CD8-positive, alpha-beta memory T cell (primary cell): ENCODE measurements around the gene OSBPL3. TPM values are rescaled to one million over a fixed set of nuclear protein-coding genes. Genes with fewer than 3 reads are reported as not detected.
A peak's percentile ranks its signal among the peaks of the same experiment; 100 is the strongest.

ENCODE experiments used
- CTCF ChIA-PET: fragments of 350-600 bp; sonication (Branson Sonifier 250); formaldehyde crosslinking; loops from one replicate; lab custom pipeline; 2021; ENCODE audit warnings: antibody characterized with exemption; lab: Charles Lee
- POLR2A ChIA-PET: fragments of 350-600 bp; sonication (Branson Sonifier 250); formaldehyde crosslinking; loops from one replicate; lab custom pipeline; 2021; ENCODE audit warnings: antibody characterized with exemption; lab: Charles Lee
- DNase-seq, 5 donors: peaks; one replicate each; pipeline versions ENCODE4 v3.0.0 to v3.0.0-alpha.2; 2020 to 2022; ENCODE audit warnings: mixed read lengths in 1 of 5
- H3K27ac ChIP-seq: one replicate; pipeline ENCODE4 v1.7.0; 2013; ENCODE audit warnings: low read depth, mild to moderate bottlenecking, low read length, moderate library complexity
- H3K27me3 ChIP-seq: 2 replicates; pipeline ENCODE4 v1.7.0; 2013; ENCODE audit warnings: low read length, mild to moderate bottlenecking; ENCODE audit not compliant: insufficient read depth, poor library complexity, severe bottlenecking
- H3K36me3 ChIP-seq: 2 replicates; pipeline ENCODE4 v1.7.0; 2013; ENCODE audit warnings: mild to moderate bottlenecking, low read length, moderate library complexity; ENCODE audit not compliant: insufficient read depth
- H3K4me1 ChIP-seq: 2 replicates; pipeline ENCODE4 v1.7.0; 2013; ENCODE audit warnings: mild to moderate bottlenecking, low read length, moderate library complexity; ENCODE audit not compliant: insufficient read depth
- H3K4me3 ChIP-seq: 2 replicates; pipeline ENCODE4 v1.7.0; 2013; ENCODE audit warnings: mild to moderate bottlenecking, low read length
- H3K9me3 ChIP-seq: 2 replicates; pipeline ENCODE4 v1.7.0; 2013; ENCODE audit warnings: mild to moderate bottlenecking, low read length
- H3K27ac Mint-ChIP-seq, 8 donors: one replicate each; pipeline ENCODE4 v1.8.0; 2020 to 2021; ENCODE audit warnings: mixed read lengths in 8 of 8, mild to moderate bottlenecking in 6 of 8, inconsistent platforms in 3 of 8, moderate library complexity in 3 of 8
- H3K27me3 Mint-ChIP-seq, 2 donors: one replicate each; pipeline ENCODE4 v1.8.0; 2020 to 2021; ENCODE audit warnings: mixed read lengths in 2 of 2, mild to moderate bottlenecking in 1 of 2, moderate library complexity in 1 of 2
- H3K36me3 Mint-ChIP-seq, 3 donors: one replicate each; pipeline ENCODE4 v1.8.0; 2020 to 2021; ENCODE audit warnings: mixed read lengths in 3 of 3, inconsistent platforms in 1 of 3, mild to moderate bottlenecking in 1 of 3
- H3K4me1 Mint-ChIP-seq, 3 donors: one replicate each; pipeline ENCODE4 v1.8.0; 2020 to 2021; ENCODE audit warnings: mixed read lengths in 3 of 3, inconsistent platforms in 1 of 3, mild to moderate bottlenecking in 1 of 3
- H3K4me3 Mint-ChIP-seq, 7 donors: one replicate each; pipeline ENCODE4 v1.8.0; 2020 to 2021; ENCODE audit warnings: mixed read lengths in 7 of 7, mild to moderate bottlenecking in 6 of 7, moderate library complexity in 4 of 7, inconsistent platforms in 2 of 7
- H3K9me3 Mint-ChIP-seq, 5 donors: one replicate each; pipeline ENCODE4 v1.8.0; 2020 to 2022; ENCODE audit warnings: mixed read lengths in 5 of 5, mild to moderate bottlenecking in 3 of 5, moderate library complexity in 2 of 5, inconsistent platforms in 1 of 5
- polyA plus RNA-seq: library from polyadenylated mRNA; unstranded; fragments of 300-500 nt; fragmentation: Illumina TruSeq; gene quantifications from one replicate; pipeline ENCODE4 v1.2.3, GENCODE V29; 2021
- total RNA-seq, 2 experiments: library from RNA; stranded (reverse); gene quantifications; one replicate each; pipeline ENCODE4 v1.2.3, GENCODE V29; 2021

Gene OSBPL3
- total and polyA plus RNA-seq, 3 experiments from 2014 or later, result 16.4 to 72.5 (median 71.7) TPM

GRCh38 chr7:24764011-24764410 lies 216.0 kb downstream of the OSBPL3 start:
- Mint-ChIP-seq H3K27me3 (peaks cover 26 to 66% of the 10 kb centered on the region in 2 donors), H3K36me3 (peaks cover 0 to 4% (median 0%) of the 10 kb centered on the region in 3 donors), H3K4me3 (no peak overlapping the region), H3K4me1 (no peaks in the 10 kb centered on the region), H3K9me3 (peaks cover 0 to 4% (median 3%) of the 10 kb centered on the region in 5 donors), H3K27ac (no peak overlapping the region)
- no peaks in the 10 kb centered on the region for H3K9me3 ChIP-seq
- CTCF ChIA-PET, result no interaction called here
- DNase-seq, result no peak
- H3K4me3 ChIP-seq, result no peak overlapping the region
- no peaks in the 10 kb centered on the region for H3K36me3 ChIP-seq
- H3K27me3 ChIP-seq, result peaks cover 15% of the 10 kb centered on the region
- H3K27ac ChIP-seq, result no peak overlapping the region
- H3K4me1 ChIP-seq, result no peaks in the 10 kb centered on the region
- POLR2A ChIA-PET, result no interaction called here

- POLR2A ChIA-PET, result no interaction called here
These were observed 216.6 kb downstream of the OSBPL3 start for GRCh38 chr7:24763303-24763901.

GRCh38 chr7:24762771-24763170 lies 217.2 kb downstream of the OSBPL3 start:
- H3K36me3 Mint-ChIP-seq, result no peaks in the 10 kb centered on the region

More at GRCh38 chr7:24763303-24763901, 216.6 kb downstream of the OSBPL3 start:
- Mint-ChIP-seq H3K27ac (no peak overlapping the region), H3K9me3 (peaks cover 0 to 4% (median 3%) of the 10 kb centered on the region in 5 donors), H3K4me1 (no peaks in the 10 kb centered on the region), H3K4me3 (no peak overlapping the region), H3K27me3 (peaks cover 32 to 71% of the 10 kb centered on the region in 2 donors), H3K36me3 (peaks cover 0 to 4% (median 0%) of the 10 kb centered on the region in 3 donors)
- DNase-seq, result no peak
- no peaks in the 10 kb centered on the region for H3K36me3 ChIP-seq
- H3K9me3 ChIP-seq, result no peaks in the 10 kb centered on the region
- CTCF ChIA-PET, result no interaction called here
- H3K27ac ChIP-seq, result no peak overlapping the region
- H3K27me3 ChIP-seq, result peaks cover 21% of the 10 kb centered on the region
- no peak overlapping the region for H3K4me3 ChIP-seq
- no peaks in the 10 kb centered on the region for H3K4me1 ChIP-seq

GRCh38 chr7:24760968-24761367 lies 219.0 kb downstream of the OSBPL3 start:
- POLR2A ChIA-PET, result no interaction called here
- no peaks in the 10 kb centered on the region for H3K9me3 ChIP-seq
- H3K4me1 ChIP-seq, result peaks cover 7% of the 10 kb centered on the region
- no peak overlapping the region for H3K27ac ChIP-seq
- H3K4me3 ChIP-seq, result no peak overlapping the region
- Mint-ChIP-seq H3K27ac (no peak overlapping the region), H3K4me3 (no peak overlapping the region), H3K9me3 (peaks cover 0 to 4% (median 3%) of the 10 kb centered on the region in 5 donors), H3K4me1 (peaks cover 11 to 14% (median 12%) of the 10 kb centered on the region in 3 donors), H3K36me3 (no peaks in the 10 kb centered on the region), H3K27me3 (peaks cover 45 to 73% of the 10 kb centered on the region in 2 donors)
- no peak for DNase-seq
- H3K27me3 ChIP-seq, result peaks cover 31% of the 10 kb centered on the region
- no peaks in the 10 kb centered on the region for H3K36me3 ChIP-seq
- CTCF ChIA-PET, result no interaction called here

More at GRCh38 chr7:24762771-24763170, 217.2 kb downstream of the OSBPL3 start:
- Mint-ChIP-seq H3K27me3 (peaks cover 34 to 71% of the 10 kb centered on the region in 2 donors), H3K4me1 (peaks cover 3 to 5% (median 4%) of the 10 kb centered on the region in 3 donors), H3K4me3 (peak overlapping the region in 1 of 7 donors; percentile 43), H3K9me3 (peaks cover 0 to 4% (median 3%) of the 10 kb centered on the region in 5 donors), H3K27ac (no peak overlapping the region)
- CTCF ChIA-PET, result no interaction called here
- no peak overlapping the region for H3K4me3 ChIP-seq
- no peak for DNase-seq
- no peaks in the 10 kb centered on the region for H3K4me1 ChIP-seq
- POLR2A ChIA-PET, result no interaction called here
- H3K36me3 ChIP-seq, result no peaks in the 10 kb centered on the region
- H3K27ac ChIP-seq, result no peak overlapping the region
- peaks cover 24% of the 10 kb centered on the region for H3K27me3 ChIP-seq
- no peaks in the 10 kb centered on the region for H3K9me3 ChIP-seq

DNA sequence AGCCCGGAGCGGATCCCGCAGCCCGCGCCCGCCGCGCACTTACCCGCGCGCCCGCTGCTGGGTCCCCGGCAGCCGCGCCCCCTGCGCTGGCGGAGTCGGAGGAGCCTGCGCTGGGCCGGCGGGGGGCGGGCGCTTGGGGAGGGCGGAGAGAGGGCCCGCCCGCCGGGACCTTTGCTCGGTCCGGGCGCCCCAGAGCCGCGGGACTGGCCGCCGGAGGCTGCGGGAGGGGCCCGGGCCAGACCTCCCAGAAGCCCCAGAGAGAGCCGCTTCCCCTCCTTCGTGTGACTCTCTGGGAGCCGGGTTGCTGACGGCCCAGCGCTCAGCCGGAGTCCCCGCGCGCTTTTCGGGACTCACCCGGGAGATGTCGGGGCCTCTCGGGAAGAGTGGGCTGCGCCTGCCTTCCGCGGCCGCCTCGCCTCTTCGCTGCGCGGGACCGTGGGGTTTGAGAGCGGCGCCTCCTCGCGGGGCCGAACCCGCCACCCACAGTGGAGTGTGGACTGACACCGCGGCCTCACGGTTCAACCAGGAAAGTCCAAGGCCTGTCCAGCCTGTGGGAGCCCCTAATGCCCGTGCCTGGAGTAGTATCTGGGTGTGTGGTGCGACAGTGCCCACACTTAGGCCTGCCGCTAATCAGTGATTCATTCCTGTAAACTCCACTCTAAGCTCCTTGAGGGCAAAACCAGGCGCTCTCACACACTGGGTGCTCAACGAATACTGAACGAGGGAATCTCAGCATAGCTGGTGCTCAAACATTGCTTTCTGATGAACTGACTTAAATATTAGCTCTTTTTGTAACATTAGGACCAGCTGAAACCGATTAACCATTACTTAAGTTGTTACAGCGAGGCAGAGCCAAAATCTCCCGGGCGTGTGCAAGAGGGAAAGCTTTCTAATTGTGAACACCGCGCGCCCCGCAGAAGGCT lies 222.4 kb downstream of the OSBPL3 start, which contains the start of gene GSDME:
GSDME (minus strand) TSS at position 112 of the 923 bp plus-strand sequence. CDS start 7,690 bp downstream, outside the sequence.
- ChIA-PET CTCF (no interaction called here), POLR2A (no interaction called here)
- H3K4me1 Mint-ChIP-seq, result peaks cover 18 to 27% (median 22%) of the 10 kb centered on the region in 3 donors
- Histone ChIP-seq H3K4me3 (peak within 1 kb of the TSS; percentile 30), H3K4me1 (peaks cover 10% of the 10 kb centered on the region), H3K9me3 (no peaks in the 10 kb centered on the region), H3K27me3 (peaks cover 31% of the 10 kb centered on the region), H3K27ac (no peak within 1 kb of the TSS), H3K36me3 (no peaks in the 10 kb centered on the region)
- H3K4me3 Mint-ChIP-seq, result peak within 1 kb of the TSS; percentile 74 to 90 (median 80)
- peak in 3 of 5 donors; percentile 4 to 16 (median 4) for DNase-seq
- peak within 1 kb of the TSS in 3 of 8 donors; percentile 23 to 39 (median 35) for H3K27ac Mint-ChIP-seq
- H3K36me3 Mint-ChIP-seq, result no peaks in the 10 kb centered on the region
- H3K9me3 Mint-ChIP-seq, result peaks cover 0 to 4% (median 0%) of the 10 kb centered on the region in 5 donors
- peaks cover 54 to 76% of the 10 kb centered on the region in 2 donors for H3K27me3 Mint-ChIP-seq

DNA sequence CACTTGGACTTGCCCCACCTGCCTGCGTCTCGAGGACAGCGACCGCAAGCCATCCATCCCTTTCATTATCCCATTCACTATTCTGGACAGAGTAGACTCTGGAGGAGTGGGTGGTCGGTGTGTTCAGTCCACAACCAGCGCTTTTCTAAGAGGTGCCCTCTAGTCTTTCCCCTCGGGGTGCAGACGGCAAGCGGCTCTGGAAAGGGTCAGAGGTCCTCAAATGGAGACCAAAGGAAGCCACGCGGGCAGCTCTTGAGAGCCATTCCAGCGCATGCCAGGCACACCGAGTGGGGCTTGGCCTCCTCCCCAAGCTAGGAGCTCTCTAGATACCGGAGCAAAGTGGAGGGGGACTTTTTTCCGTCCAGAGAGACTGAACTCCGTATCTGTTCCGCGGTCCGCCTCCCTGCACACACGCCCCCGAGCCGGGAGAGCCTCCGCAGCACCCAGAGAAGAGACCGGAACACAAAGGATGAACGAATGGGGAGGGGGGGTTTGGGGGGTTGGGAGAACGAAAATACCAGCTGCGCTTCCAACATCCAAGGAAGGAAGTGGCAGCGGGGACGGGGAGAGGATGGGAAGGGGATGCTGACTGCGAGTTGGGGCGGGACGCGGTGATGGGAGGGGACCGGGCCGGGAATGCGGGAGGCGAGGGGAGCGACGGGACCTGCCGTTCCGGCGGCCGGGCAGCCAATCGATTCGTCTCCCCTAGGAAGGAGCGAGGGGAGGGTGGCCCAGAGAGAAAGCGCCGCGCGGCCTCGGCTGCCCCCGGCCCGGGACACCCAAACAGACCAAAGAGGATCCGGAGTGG lies 223.2 kb downstream of the OSBPL3 start:
- ChIA-PET POLR2A (no interaction called here), CTCF (interaction anchor here (1.8 kb wide), 1 partner anchor 26 kb away, joined by 4 read pairs; no protein-coding TSS in a partner anchor)
- Mint-ChIP-seq H3K27me3 (peaks cover 57 to 76% of the 10 kb centered on the region in 2 donors), H3K4me1 (peaks cover 18 to 27% (median 22%) of the 10 kb centered on the region in 3 donors), H3K9me3 (peaks cover 0 to 4% (median 0%) of the 10 kb centered on the region in 5 donors), H3K27ac (peak overlapping the region in 3 of 8 donors; percentile 23 to 39 (median 35)), H3K4me3 (peak overlapping the region; percentile 74 to 90 (median 80)), H3K36me3 (no peaks in the 10 kb centered on the region)
- peak overlapping the region; percentile 30 for H3K4me3 ChIP-seq
- no peak overlapping the region for H3K27ac ChIP-seq
- H3K27me3 ChIP-seq, result peaks cover 27% of the 10 kb centered on the region
- DNase-seq, result peak in 1 of 5 donors; percentile 5
- H3K9me3 ChIP-seq, result no peaks in the 10 kb centered on the region
- no peaks in the 10 kb centered on the region for H3K36me3 ChIP-seq
- H3K4me1 ChIP-seq, result peaks cover 10% of the 10 kb centered on the region

DNA sequence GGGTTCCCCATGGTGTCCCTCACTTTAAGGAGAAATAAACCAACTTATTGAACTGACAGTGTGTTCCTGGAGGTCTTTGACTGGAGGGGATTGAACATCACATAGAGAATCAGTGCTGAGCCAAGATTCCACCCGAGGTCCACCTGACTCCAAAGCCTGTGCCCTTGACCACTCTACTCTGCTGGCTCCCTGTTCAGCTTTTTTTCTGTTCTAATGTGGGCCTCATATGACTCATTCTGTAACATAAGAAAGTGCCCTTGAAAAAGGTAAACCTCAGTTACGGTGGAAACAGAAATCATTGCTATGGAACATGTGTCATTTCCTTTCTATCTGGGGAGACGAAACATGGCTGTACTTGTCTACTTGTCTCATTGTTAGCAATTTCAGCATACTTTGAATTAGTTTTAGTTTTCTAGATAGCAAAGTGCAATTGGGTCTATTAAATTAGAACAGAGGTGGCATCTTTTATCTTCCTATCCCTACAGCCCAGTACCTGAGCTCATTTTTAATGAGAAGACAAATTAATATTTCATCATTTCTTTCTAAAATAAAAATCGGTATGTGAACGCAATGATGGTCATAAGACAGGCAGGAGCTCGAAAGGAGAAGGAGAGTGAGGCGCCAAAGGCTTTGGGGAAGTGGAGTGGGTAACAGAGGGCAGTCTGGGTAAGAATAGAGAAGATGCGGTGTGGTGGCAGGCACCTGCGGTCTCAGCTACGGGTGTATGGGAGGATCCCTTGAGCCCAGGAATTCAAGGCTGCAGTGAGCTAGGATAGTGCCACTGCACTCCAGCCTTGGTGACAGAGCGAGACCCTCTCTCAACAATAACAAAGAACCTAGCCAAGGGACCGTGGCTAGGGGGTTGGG lies 224.2 kb downstream of the OSBPL3 start:
- H3K27me3 ChIP-seq, result peaks cover 26% of the 10 kb centered on the region
- Mint-ChIP-seq H3K4me1 (peaks cover 18 to 27% (median 22%) of the 10 kb centered on the region in 3 donors), H3K4me3 (peak overlapping the region; percentile 74 to 90 (median 80)), H3K9me3 (no peaks in the 10 kb centered on the region), H3K27ac (peak overlapping the region in 1 of 8 donors; percentile 0), H3K27me3 (peaks cover 53 to 74% of the 10 kb centered on the region in 2 donors), H3K36me3 (no peaks in the 10 kb centered on the region)
- no peaks in the 10 kb centered on the region for H3K9me3 ChIP-seq
- DNase-seq, result no peak
- no peak overlapping the region for H3K27ac ChIP-seq
- H3K4me1 ChIP-seq, result peaks cover 10% of the 10 kb centered on the region
- no peak overlapping the region for H3K4me3 ChIP-seq
- ChIA-PET POLR2A (no interaction called here), CTCF (interaction anchor here (1.8 kb wide), 1 partner anchor 27 kb away, joined by 4 read pairs; no protein-coding TSS in a partner anchor)
- no peaks in the 10 kb centered on the region for H3K36me3 ChIP-seq
